ENCODE measurements around the gene MAG. TPM values are rescaled to one million over a fixed set of nuclear protein-coding genes. Genes with fewer than 3 reads are reported as not detected.
A peak's percentile ranks its signal among the peaks of the same experiment; 100 is the strongest.

Gene MAG
- total and polyA plus RNA-seq, 10 of the 15 experiments (the other 5 are each of a cell fraction or from before 2014, with no cell fraction given) = 0.03 to 0.82 (median 0.17) TPM; not detected in 2

DNA sequence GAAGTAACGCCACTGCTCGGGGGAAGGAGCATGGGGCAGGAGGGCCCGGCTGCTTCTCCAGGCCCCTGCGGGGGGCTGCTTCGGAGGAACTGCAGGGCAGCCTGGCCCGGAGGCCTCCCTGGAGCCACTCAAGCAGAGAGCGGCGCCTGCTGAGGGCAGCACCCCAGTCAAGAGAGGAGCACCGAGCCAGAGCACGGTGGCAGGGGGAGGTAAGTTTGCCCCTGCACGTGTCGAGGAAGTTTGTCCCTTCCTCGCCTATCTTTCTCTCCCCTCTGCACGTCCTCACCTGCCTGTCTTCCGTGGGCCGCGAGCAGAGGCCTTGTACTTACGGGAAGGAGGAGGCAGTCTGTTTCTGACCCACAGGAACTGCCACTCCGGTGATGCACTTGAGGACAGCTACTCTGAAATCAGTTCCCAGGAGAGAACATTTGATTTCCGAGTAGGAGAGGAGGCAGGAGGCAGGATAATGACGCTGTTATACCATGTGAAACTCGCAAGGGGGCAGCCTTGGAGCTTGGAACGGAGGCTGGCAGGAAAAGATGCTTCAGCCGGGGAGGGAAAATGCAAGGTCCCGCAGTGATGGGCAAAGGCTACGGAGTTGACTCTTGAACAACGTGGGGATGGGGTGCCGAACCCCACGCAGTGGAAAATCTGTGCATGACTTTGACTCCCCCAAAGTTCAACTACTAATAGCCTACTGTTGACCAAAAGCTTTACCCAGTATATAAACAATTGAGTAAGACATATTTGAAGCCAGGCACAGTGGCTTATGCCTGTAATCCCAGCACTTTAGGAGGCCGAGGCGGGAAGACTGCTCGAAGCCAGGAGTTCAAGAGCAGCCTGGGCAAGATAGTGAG, 60.7 kb downstream of the MAG start (continued):
- TF ChIP-seq RCOR1 (conservative IDR thresholded peaks at IDR 0.05; ENCODE audit: low read depth, low read length) (0 out of 2 replicates have a peak, but pooled peaks have one; percentile 66), HCFC1 (IDR thresholded peaks at IDR 0.05; ENCODE audit: low read length) (0 out of 2 replicates have a peak, but pooled peaks have one; percentile 13), YBX1 (IDR thresholded peaks at IDR 0.05) (no peak), SPI1 (IDR thresholded peaks at IDR 0.05; ENCODE audit: borderline replicate concordance, insufficient read depth, low read depth, low read length) (0 out of 2 replicates have a peak, but pooled peaks have one; percentile 2), PAX5 (IDR thresholded peaks at IDR 0.05; ENCODE audit: borderline replicate concordance, low read depth, low read length) (peak; percentile 27; the same call in 1 of the 2 replicates), ZNF274 (IDR thresholded peaks at IDR 0.05; ENCODE audit: insufficient read depth, insufficient read length) (no peak), ESRRA (IDR thresholded peaks at IDR 0.05; ENCODE audit: low read length) (no peak), BCL11A (IDR thresholded peaks at IDR 0.05; ENCODE audit: low read depth, low read length) (no peak), FOS (IDR thresholded peaks at IDR 0.05; ENCODE audit: borderline replicate concordance, extremely low read depth, insufficient read length) (no peak), TAF1 (IDR thresholded peaks at IDR 0.05; ENCODE audit: borderline replicate concordance, low read depth, low read length) (0 out of 2 replicates have a peak, but pooled peaks have one; percentile 20), SREBF1 (IDR thresholded peaks at IDR 0.05; ENCODE audit: low read length) (no peak), ZNF622 (IDR thresholded peaks at IDR 0.05) (no peak), FOXK2 (IDR thresholded peaks at IDR 0.05) (no peak), IKZF2 (IDR thresholded peaks at IDR 0.05) (peak; percentile 81 to 86)
- TF ChIP-seq, protein P1, sequence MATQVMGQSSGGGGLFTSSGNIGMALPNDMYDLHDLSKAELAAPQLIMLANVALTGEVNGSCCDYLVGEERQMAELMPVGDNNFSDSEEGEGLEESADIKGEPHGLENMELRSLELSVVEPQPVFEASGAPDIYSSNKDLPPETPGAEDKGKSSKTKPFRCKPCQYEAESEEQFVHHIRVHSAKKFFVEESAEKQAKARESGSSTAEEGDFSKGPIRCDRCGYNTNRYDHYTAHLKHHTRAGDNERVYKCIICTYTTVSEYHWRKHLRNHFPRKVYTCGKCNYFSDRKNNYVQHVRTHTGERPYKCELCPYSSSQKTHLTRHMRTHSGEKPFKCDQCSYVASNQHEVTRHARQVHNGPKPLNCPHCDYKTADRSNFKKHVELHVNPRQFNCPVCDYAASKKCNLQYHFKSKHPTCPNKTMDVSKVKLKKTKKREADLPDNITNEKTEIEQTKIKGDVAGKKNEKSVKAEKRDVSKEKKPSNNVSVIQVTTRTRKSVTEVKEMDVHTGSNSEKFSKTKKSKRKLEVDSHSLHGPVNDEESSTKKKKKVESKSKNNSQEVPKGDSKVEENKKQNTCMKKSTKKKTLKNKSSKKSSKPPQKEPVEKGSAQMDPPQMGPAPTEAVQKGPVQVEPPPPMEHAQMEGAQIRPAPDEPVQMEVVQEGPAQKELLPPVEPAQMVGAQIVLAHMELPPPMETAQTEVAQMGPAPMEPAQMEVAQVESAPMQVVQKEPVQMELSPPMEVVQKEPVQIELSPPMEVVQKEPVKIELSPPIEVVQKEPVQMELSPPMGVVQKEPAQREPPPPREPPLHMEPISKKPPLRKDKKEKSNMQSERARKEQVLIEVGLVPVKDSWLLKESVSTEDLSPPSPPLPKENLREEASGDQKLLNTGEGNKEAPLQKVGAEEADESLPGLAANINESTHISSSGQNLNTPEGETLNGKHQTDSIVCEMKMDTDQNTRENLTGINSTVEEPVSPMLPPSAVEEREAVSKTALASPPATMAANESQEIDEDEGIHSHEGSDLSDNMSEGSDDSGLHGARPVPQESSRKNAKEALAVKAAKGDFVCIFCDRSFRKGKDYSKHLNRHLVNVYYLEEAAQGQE (IDR thresholded peaks at IDR 0.05; ENCODE audit: low read depth, low read length) = no peak
- TF ChIP-seq, protein P2, sequence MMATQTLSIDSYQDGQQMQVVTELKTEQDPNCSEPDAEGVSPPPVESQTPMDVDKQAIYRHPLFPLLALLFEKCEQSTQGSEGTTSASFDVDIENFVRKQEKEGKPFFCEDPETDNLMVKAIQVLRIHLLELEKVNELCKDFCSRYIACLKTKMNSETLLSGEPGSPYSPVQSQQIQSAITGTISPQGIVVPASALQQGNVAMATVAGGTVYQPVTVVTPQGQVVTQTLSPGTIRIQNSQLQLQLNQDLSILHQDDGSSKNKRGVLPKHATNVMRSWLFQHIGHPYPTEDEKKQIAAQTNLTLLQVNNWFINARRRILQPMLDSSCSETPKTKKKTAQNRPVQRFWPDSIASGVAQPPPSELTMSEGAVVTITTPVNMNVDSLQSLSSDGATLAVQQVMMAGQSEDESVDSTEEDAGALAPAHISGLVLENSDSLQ (IDR thresholded peaks at IDR 0.05) = peak; percentile 69
- TF ChIP-seq, protein P3, sequence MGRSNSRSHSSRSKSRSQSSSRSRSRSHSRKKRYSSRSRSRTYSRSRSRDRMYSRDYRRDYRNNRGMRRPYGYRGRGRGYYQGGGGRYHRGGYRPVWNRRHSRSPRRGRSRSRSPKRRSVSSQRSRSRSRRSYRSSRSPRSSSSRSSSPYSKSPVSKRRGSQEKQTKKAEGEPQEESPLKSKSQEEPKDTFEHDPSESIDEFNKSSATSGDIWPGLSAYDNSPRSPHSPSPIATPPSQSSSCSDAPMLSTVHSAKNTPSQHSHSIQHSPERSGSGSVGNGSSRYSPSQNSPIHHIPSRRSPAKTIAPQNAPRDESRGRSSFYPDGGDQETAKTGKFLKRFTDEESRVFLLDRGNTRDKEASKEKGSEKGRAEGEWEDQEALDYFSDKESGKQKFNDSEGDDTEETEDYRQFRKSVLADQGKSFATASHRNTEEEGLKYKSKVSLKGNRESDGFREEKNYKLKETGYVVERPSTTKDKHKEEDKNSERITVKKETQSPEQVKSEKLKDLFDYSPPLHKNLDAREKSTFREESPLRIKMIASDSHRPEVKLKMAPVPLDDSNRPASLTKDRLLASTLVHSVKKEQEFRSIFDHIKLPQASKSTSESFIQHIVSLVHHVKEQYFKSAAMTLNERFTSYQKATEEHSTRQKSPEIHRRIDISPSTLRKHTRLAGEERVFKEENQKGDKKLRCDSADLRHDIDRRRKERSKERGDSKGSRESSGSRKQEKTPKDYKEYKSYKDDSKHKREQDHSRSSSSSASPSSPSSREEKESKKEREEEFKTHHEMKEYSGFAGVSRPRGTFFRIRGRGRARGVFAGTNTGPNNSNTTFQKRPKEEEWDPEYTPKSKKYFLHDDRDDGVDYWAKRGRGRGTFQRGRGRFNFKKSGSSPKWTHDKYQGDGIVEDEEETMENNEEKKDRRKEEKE (IDR thresholded peaks at IDR 0.05) = no peak
- TF ChIP-seq, protein P4, sequence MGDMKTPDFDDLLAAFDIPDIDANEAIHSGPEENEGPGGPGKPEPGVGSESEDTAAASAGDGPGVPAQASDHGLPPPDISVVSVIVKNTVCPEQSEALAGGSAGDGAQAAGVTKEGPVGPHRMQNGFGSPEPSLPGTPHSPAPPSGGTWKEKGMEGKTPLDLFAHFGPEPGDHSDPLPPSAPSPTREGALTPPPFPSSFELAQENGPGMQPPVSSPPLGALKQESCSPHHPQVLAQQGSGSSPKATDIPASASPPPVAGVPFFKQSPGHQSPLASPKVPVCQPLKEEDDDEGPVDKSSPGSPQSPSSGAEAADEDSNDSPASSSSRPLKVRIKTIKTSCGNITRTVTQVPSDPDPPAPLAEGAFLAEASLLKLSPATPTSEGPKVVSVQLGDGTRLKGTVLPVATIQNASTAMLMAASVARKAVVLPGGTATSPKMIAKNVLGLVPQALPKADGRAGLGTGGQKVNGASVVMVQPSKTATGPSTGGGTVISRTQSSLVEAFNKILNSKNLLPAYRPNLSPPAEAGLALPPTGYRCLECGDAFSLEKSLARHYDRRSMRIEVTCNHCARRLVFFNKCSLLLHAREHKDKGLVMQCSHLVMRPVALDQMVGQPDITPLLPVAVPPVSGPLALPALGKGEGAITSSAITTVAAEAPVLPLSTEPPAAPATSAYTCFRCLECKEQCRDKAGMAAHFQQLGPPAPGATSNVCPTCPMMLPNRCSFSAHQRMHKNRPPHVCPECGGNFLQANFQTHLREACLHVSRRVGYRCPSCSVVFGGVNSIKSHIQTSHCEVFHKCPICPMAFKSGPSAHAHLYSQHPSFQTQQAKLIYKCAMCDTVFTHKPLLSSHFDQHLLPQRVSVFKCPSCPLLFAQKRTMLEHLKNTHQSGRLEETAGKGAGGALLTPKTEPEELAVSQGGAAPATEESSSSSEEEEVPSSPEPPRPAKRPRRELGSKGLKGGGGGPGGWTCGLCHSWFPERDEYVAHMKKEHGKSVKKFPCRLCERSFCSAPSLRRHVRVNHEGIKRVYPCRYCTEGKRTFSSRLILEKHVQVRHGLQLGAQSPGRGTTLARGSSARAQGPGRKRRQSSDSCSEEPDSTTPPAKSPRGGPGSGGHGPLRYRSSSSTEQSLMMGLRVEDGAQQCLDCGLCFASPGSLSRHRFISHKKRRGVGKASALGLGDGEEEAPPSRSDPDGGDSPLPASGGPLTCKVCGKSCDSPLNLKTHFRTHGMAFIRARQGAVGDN (IDR thresholded peaks at IDR 0.05) = peak; percentile 86

Data from GM12878 (cell line).